ENCODE measurements around the gene CTSL.

CTSL gene

GRCh38 chr9:87701491-87701890 is 24.4 kb upstream of the CTSL start:
- DNase-seq (ENCODE audit: low spot score): no peak

GRCh38 chr9:87701931-87702421 is 23.9 kb upstream of the CTSL start:
- DNase-seq (ENCODE audit: low spot score): no peak

- DNase-seq (ENCODE audit: low spot score): no peak
Observed at GRCh38 chr9:87702921-87703320, 23.0 kb upstream of the CTSL start.

GRCh38 chr9:87703636-87704276 is 22.2 kb upstream of the CTSL start:
- DNase-seq (ENCODE audit: low spot score): no peak

- no peak for DNase-seq (ENCODE audit: low spot score)
Observed at GRCh38 chr9:87704342-87704741, 21.6 kb upstream of the CTSL start.

- no peak for DNase-seq (ENCODE audit: low spot score)
Observed at GRCh38 chr9:87706066-87706739, 19.7 kb upstream of the CTSL start.

- peak; percentile 12 for DNase-seq (ENCODE audit: low spot score)
Observed at GRCh38 chr9:87707805-87708506, 18.0 kb upstream of the CTSL start.

GRCh38 chr9:87708546-87708945 is 17.4 kb upstream of the CTSL start:
- no peak for DNase-seq (ENCODE audit: low spot score)

- no peak for DNase-seq (ENCODE audit: low spot score)
Observed at GRCh38 chr9:87708986-87709728, 16.8 kb upstream of the CTSL start.

GRCh38 chr9:87710443-87710842 is 15.5 kb upstream of the CTSL start:
- DNase-seq (ENCODE audit: low spot score): no peak

GRCh38 chr9:87711857-87712800 is 13.8 kb upstream of the CTSL start:
- no peak for DNase-seq (ENCODE audit: low spot score)

GRCh38 chr9:87712801-87713277 is 13.1 kb upstream of the CTSL start:
- no peak for DNase-seq (ENCODE audit: low spot score)

GRCh38 chr9:87713278-87713987 is 12.5 kb upstream of the CTSL start:
- peak; percentile 85 for DNase-seq (ENCODE audit: low spot score)

- no peak for DNase-seq (ENCODE audit: low spot score)
Observed at GRCh38 chr9:87713988-87714330, 12.0 kb upstream of the CTSL start.

GRCh38 chr9:87714819-87715218 is 11.1 kb upstream of the CTSL start:
- peak; percentile 82 for DNase-seq (ENCODE audit: low spot score)

- no peak for DNase-seq (ENCODE audit: low spot score)
Observed at GRCh38 chr9:87716141-87716540, 9.8 kb upstream of the CTSL start.

- no peak for DNase-seq (ENCODE audit: low spot score)
Observed at GRCh38 chr9:87717456-87717855, 8.5 kb upstream of the CTSL start.

- DNase-seq (ENCODE audit: low spot score): no peak
Observed at GRCh38 chr9:87718231-87718630, 7.7 kb upstream of the CTSL start.

GRCh38 chr9:87718852-87719612 is 6.9 kb upstream of the CTSL start:
- no peak for DNase-seq (ENCODE audit: low spot score)

GRCh38 chr9:87720173-87720572 is 5.7 kb upstream of the CTSL start:
- no peak for DNase-seq (ENCODE audit: low spot score)

All from pons (tissue), 1 donor.